OCI-LY3 (cell line): Measurements from ENCODE around the gene FAM83G.

Source experiments
- CTCF ChIP-seq: fragments of 200-600, 300-600 bp; sonication (generic); IDR thresholded peaks from 2 replicates; pipeline ENCODE4 v1.5.1; 2014; ENCODE audit warnings: antibody characterized with exemption, low read length, low read depth
- EZH2phosphoT487 ChIP-seq: fragments of 200-600 bp; shearing (Covaris generic); IDR thresholded peaks from 2 replicates; pipeline ENCODE4 v1.6.1; 2018; ENCODE audit warnings: antibody characterized with exemption, mixed run types, low read depth

- TF ChIP-seq CTCF (no peak), EZH2phosphoT487 (no peak)
Measured at GRCh38 chr17:18961634-18962493, 42.7 kb downstream of the FAM83G start.
